Stimulated activated naive CD8-positive, alpha-beta T cell treated with anti-CD3 and anti-CD28 coated beads, Interleukin-15, Interleukin-2, amounts not matched to agents 100 U/mL and 50 U/mL, for 24 hours (primary cell): ENCODE results near the gene GFOD1.
"Not testable (repeated sequence)": the region's sequence is repeated elsewhere in the genome, so short reads cannot be mapped to it uniquely, and the experiment has no call there.

Source experiments
- ATAC-seq: fragments of 150-1000 bp; cut with Tn5 transposase; one replicate; pipeline ENCODE4 v1.10.0; 2021
- DNase-seq: peaks from one replicate; pipeline ENCODE4 v3.0.0; 2021

GFOD1 gene

GRCh38 chr6:13354331-13355042 is 132.9 kb downstream of the GFOD1 start:
- no peak for DNase-seq

GRCh38 chr6:13352165-13352564 is 135.2 kb downstream of the GFOD1 start:
- DNase-seq (no peak), ATAC-seq (no peak)

More at GRCh38 chr6:13354331-13355042, 132.9 kb downstream of the GFOD1 start:
- no peak for ATAC-seq

- no peak for DNase-seq
- no peak for ATAC-seq
Observed at GRCh38 chr6:13351271-13351670, 136.1 kb downstream of the GFOD1 start.

GRCh38 chr6:13349811-13350506 is 137.4 kb downstream of the GFOD1 start:
- no peak for ATAC-seq
- DNase-seq, result no peak

- no peak for DNase-seq
- ATAC-seq, result no peak
Observed at GRCh38 chr6:13348334-13349113, 138.9 kb downstream of the GFOD1 start.

GRCh38 chr6:13346245-13346644 is 141.2 kb downstream of the GFOD1 start:
- ATAC-seq (no peak), DNase-seq (no peak)

GRCh38 chr6:13342414-13343019 is 144.9 kb downstream of the GFOD1 start:
- DNase-seq (no peak), ATAC-seq (no peak)

- ATAC-seq (no peak), DNase-seq (no peak)
Observed at GRCh38 chr6:13339863-13340630, 147.4 kb downstream of the GFOD1 start.

GRCh38 chr6:13338038-13338437 is 149.4 kb downstream of the GFOD1 start:
- no peak for ATAC-seq

GRCh38 chr6:13336553-13336952 is 150.8 kb downstream of the GFOD1 start:
- DNase-seq, result peak; percentile 88
- peak; percentile 62 for ATAC-seq

More at GRCh38 chr6:13338038-13338437, 149.4 kb downstream of the GFOD1 start:
- no peak for DNase-seq

- ATAC-seq (peak; percentile 54), DNase-seq (no peak)
Observed at GRCh38 chr6:13334953-13335352, 152.4 kb downstream of the GFOD1 start.

GRCh38 chr6:13332349-13332706 is 155.1 kb downstream of the GFOD1 start:
- DNase-seq, result no peak
- no peak for ATAC-seq

GRCh38 chr6:13331516-13332348 is 155.7 kb downstream of the GFOD1 start:
- ATAC-seq (no peak), DNase-seq (no peak)

- no peak for DNase-seq
- ATAC-seq, result no peak
Observed at GRCh38 chr6:13328875-13329183, 158.6 kb downstream of the GFOD1 start.

- DNase-seq, result peak; percentile 94
- peak; percentile 90 for ATAC-seq
Observed at GRCh38 chr6:13328076-13328874, 159.1 kb downstream of the GFOD1 start, which contains the start of gene TBC1D7. TSS of gene TBC1D7 (minus strand) at chr6:13328537. CDS start at chr6:13326898, 1,639 bp downstream.

GRCh38 chr6:13327691-13328075 is 159.7 kb downstream of the GFOD1 start:
- DNase-seq, result no peak
- ATAC-seq, result no peak

GRCh38 chr6:13326031-13326586 is 161.3 kb downstream of the GFOD1 start:
- DNase-seq, ATAC-seq: not testable (repeated sequence)

- DNase-seq, result no peak
- ATAC-seq, result no peak
Observed at GRCh38 chr6:13319891-13320564, 167.4 kb downstream of the GFOD1 start.

- ATAC-seq (no peak), DNase-seq (no peak)
Observed at GRCh38 chr6:13318821-13319220, 168.6 kb downstream of the GFOD1 start.
